K562 (cell line): Measurements from ENCODE around the gene NT5C1B. TPM values are rescaled to one million over a fixed set of nuclear protein-coding genes. Genes with fewer than 3 reads are reported as not detected.

Source experiments
- BACH1 ChIP-seq: fragments of 200-800 bp; sonication (Bioruptor generic); IDR thresholded peaks from 2 replicates; pipeline ENCODE4 v1.6.1; 2016; ENCODE audit warnings: missing genetic modification characterization, missing compliant biosample characterization
- BMI1 ChIP-seq: fragments of 150-350 bp; IDR thresholded peaks from 2 replicates; pipeline ENCODE4 v1.6.1; 2014; ENCODE audit warnings: low read length
- CLOCK ChIP-seq: fragments of 250-450 bp; sonication (Bioruptor Pico); IDR thresholded peaks from 2 replicates; pipeline ENCODE4 v1.4.0; 2020; ENCODE audit warnings: mild to moderate bottlenecking, moderate library complexity, borderline replicate concordance
- CREB5 ChIP-seq: fragments of 250-450 bp; sonication (Bioruptor Pico); IDR thresholded peaks from 2 replicates; pipeline ENCODE4 v1.5.0; 2020; ENCODE audit warnings: mild to moderate bottlenecking
- CSDE1 ChIP-seq, 2 experiments: fragments of 450-650 bp; IDR thresholded peaks; 2 replicates each; pipeline ENCODE4 v1.6.1; 2016; ENCODE audit warnings: mild to moderate bottlenecking in 1 of 2
- CTBP1 ChIP-seq: fragments of 450-650 bp; IDR thresholded peaks from 2 replicates; pipeline ENCODE4 v1.6.1; 2016; ENCODE audit warnings: borderline replicate concordance
- DACH1 ChIP-seq: fragments of 450-650 bp; IDR thresholded peaks from 2 replicates; pipeline ENCODE4 v1.6.1; 2018; ENCODE audit not compliant: partially characterized antibody
- FOS ChIP-seq: IDR thresholded peaks from 3 replicates; pipeline ENCODE4 v1.6.1; 2011; ENCODE audit not compliant: insufficient read length; ENCODE audit errors: extremely low read depth
- RCOR1 ChIP-seq, 2 experiments: IDR thresholded peaks; 2 replicates each; pipeline ENCODE4 v1.6.1; 2012; ENCODE audit warnings: low read depth in 2 of 2, low read length in 2 of 2, borderline replicate concordance in 1 of 2, improper control_type of control experiment in 1 of 2
- SOX6 ChIP-seq: fragments of 450-650 bp; IDR thresholded peaks from 2 replicates; pipeline ENCODE4 v1.6.1; 2014; ENCODE audit warnings: mild to moderate bottlenecking
- ZMIZ1 ChIP-seq, 2 experiments: fragments of 150-350 bp in 1 of 2; IDR thresholded peaks; 2 replicates each; pipeline ENCODE4 v1.6.1; 2012 to 2016; ENCODE audit warnings: low read depth in 2 of 2, low read length in 2 of 2, mild to moderate bottlenecking in 1 of 2, moderate library complexity in 1 of 2
- ZNF23 ChIP-seq: fragments of 250-450 bp; sonication (Bioruptor Pico); IDR thresholded peaks from 2 replicates; pipeline ENCODE4 v1.4.0; 2020; ENCODE audit warnings: mild to moderate bottlenecking
- ZNF3 ChIP-seq: fragments of 250-450 bp; sonication (Bioruptor Pico); IDR thresholded peaks from 2 replicates; pipeline ENCODE4 v1.5.0; 2021; ENCODE audit warnings: mild to moderate bottlenecking, moderate library complexity
- ZNF644 ChIP-seq: fragments of 200-800 bp; sonication (Bioruptor generic); IDR thresholded peaks from 2 replicates; pipeline ENCODE4 v1.6.1; 2016; ENCODE audit warnings: low read depth, missing genetic modification characterization, missing compliant biosample characterization
- ZNF764 ChIP-seq: fragments of 250-450 bp; sonication (Bioruptor Pico); IDR thresholded peaks from 2 replicates; pipeline ENCODE4 v1.4.0; 2020; ENCODE audit warnings: low read depth, mild to moderate bottlenecking, moderate library complexity
- ZNF780A ChIP-seq: fragments of 250-450 bp; sonication (Bioruptor Pico); IDR thresholded peaks from 2 replicates; pipeline ENCODE4 v1.5.0; 2021; ENCODE audit warnings: mild to moderate bottlenecking
- polyA plus RNA-seq, 8 experiments: library from polyadenylated mRNA; depleted of rRNA in 4 of 8; stranded (reverse) in 5 of 8; unstranded in 3 of 8; fragments of >200 nt; fragmentation: Nextera tagmentation in 2 of 8; fragmentation: Illumina TruSeq in 1 of 8; extraction: Ambion mirVana in 2 of 8; extraction: Trizol in 1 of 8; gene quantifications; 2 replicates each; pipeline versions ENCODE4 v1.2.1 to v1.2.3, GENCODE V29; 2011 to 2014; ENCODE audit warnings: inconsistent platforms in 1 of 8, missing spikeins in 1 of 8
- total RNA-seq, 7 experiments: library from RNA; depleted of rRNA in 6 of 7; stranded (reverse); fragments of >200 nt in 6 of 7; fragmentation: Illumina TruSeq in 2 of 7; extraction: Trizol in 2 of 7; gene quantifications; 2 replicates each; pipeline versions ENCODE4 v1.2.1 to v1.2.3, GENCODE V29; 2011 to 2021; ENCODE audit warnings: low replicate concordance in 1 of 7
- TF ChIP-seq, protein P1 (sequence below): fragments of 250-450 bp; sonication (Bioruptor Pico); IDR thresholded peaks from 2 replicates; pipeline ENCODE4 v1.8.0; 2022; ENCODE audit warnings: moderate library complexity, mild to moderate bottlenecking, inconsistent platforms
- TF ChIP-seq, protein P2 (sequence below): fragments of 450-650 bp; formaldehyde crosslinking; IDR thresholded peaks from 2 replicates; pipeline ENCODE4 v1.4.0; 2022; ENCODE audit warnings: mild to moderate bottlenecking, moderate library complexity

The NT5C1B gene
- total and polyA plus RNA-seq, 9 of the 15 experiments (the other 6 are each of a cell fraction or from before 2014, with no cell fraction given): 0.07 TPM; not detected in 8

DNA sequence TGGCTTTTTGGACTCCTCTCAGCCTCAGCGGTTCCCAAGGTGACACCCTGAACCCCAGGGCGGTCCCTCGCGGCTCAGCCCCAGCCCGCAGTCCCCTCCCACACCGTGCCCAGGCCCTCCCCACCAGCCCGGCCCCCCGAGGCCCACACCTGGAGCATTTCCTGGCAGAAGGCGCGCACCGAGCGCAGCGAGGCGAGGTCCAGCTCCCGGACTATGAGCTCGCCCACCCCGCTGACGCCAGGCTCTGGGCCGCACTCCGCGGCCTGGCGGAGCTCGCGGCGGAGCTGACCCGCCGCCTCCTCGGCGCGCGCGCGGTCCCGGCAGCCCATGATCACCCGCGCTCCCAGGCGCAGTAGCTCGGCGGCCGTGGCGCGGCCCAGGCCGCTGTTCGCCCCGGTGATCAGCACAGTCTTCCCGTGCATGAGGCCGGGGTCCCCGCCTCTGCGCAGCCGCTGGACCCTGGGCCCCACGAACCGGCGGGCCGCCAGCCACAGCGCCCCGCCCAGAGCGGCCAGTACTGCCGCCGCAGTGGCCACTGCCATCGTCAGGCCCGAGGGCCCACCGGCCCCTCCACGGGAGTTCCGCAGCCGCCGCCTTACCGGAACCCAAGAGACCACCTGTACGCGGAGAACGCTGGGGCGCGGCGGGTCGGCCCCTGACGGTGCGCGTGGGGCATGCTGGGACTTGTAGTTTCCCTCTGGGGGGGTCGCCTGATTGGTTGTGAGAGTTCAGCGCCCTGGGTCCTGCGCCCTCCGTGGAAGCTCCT, 29.2 kb downstream of the NT5C1B start, which contains the start of gene RDH14 (continued):
- TF ChIP-seq ZMIZ1 (IDR thresholded peaks at IDR 0.05; ENCODE audit: low read depth in 2 of 2, low read length in 2 of 2): 0 out of 4 replicates have a peak, but pooled peaks of 1 of the 2 experiments have one; percentile 5
- TF ChIP-seq CREB5 (CRISPR knock-in tag): no peak
- no peak for TF ChIP-seq BMI1
- no peak for TF ChIP-seq ZNF780A (CRISPR knock-in tag)
- no peak for TF ChIP-seq ZNF644
- TF ChIP-seq CSDE1 (IDR thresholded peaks at IDR 0.05): no peak
- no peak for TF ChIP-seq DACH1
- TF ChIP-seq, protein P1, sequence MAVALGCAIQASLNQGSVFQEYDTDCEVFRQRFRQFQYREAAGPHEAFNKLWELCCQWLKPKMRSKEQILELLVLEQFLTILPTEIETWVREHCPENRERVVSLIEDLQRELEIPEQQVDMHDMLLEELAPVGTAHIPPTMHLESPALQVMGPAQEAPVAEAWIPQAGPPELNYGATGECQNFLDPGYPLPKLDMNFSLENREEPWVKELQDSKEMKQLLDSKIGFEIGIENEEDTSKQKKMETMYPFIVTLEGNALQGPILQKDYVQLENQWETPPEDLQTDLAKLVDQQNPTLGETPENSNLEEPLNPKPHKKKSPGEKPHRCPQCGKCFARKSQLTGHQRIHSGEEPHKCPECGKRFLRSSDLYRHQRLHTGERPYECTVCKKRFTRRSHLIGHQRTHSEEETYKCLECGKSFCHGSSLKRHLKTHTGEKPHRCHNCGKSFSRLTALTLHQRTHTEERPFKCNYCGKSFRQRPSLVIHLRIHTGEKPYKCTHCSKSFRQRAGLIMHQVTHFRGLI (CRISPR knock-in tag): no peak
- no peak for TF ChIP-seq BACH1 (tag)
- no peak for TF ChIP-seq FOS
- no peak for TF ChIP-seq SOX6
- TF ChIP-seq ZNF3 (CRISPR knock-in tag): no peak
- no peak for TF ChIP-seq CLOCK (CRISPR knock-in tag)
- TF ChIP-seq, protein P2, sequence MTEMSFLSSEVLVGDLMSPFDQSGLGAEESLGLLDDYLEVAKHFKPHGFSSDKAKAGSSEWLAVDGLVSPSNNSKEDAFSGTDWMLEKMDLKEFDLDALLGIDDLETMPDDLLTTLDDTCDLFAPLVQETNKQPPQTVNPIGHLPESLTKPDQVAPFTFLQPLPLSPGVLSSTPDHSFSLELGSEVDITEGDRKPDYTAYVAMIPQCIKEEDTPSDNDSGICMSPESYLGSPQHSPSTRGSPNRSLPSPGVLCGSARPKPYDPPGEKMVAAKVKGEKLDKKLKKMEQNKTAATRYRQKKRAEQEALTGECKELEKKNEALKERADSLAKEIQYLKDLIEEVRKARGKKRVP (CRISPR knock-in tag): no peak
- TF ChIP-seq ZNF764 (CRISPR knock-in tag): no peak
- TF ChIP-seq ZNF23: no peak
- peak; percentile 74; the same call in 1 of the 2 replicates for TF ChIP-seq CTBP1
- TF ChIP-seq RCOR1 (IDR thresholded peaks at IDR 0.05; ENCODE audit: borderline replicate concordance in 1 of 2, low read depth in 2 of 2, low read length in 2 of 2): peak in 1 of 2 experiments; percentile 5; a peak in 1 of 4 replicates
